Retinal pigment epithelial cell (primary cell): ENCODE data around the gene MRPS6.
A peak's percentile ranks its signal among the peaks of the same experiment; 100 is the strongest.

Source experiments
- DNase-seq: peaks from one replicate; pipeline ENCODE4 v3.0.0-alpha.2; 2010; ENCODE audit warnings: low read depth
- H3K4me3 ChIP-seq: 2 replicates; pipeline ENCODE4 v1.5.1; 2011; ENCODE audit warnings: mild to moderate bottlenecking, low read length, control low read depth, moderate library complexity
- CTCF ChIP-seq: conservative IDR thresholded peaks from 2 replicates; pipeline ENCODE4 v1.5.1; 2011; ENCODE audit warnings: low read depth, low read length, control low read depth, inconsistent platforms

MRPS6 gene

GRCh38 chr21:34046917-34047316 is 26.5 kb upstream of the MRPS6 start:
- TF ChIP-seq CTCF = no peak
- no peak overlapping the region for H3K4me3 ChIP-seq
- DNase-seq = no peak

- TF ChIP-seq CTCF = no peak
- H3K4me3 ChIP-seq = no peak overlapping the region
- no peak for DNase-seq
Observed at GRCh38 chr21:34047835-34048234, 25.5 kb upstream of the MRPS6 start.

GRCh38 chr21:34052171-34052570 is 21.2 kb upstream of the MRPS6 start:
- TF ChIP-seq CTCF = no peak
- no peak for DNase-seq

GRCh38 chr21:34054259-34054658 is 19.1 kb upstream of the MRPS6 start:
- TF ChIP-seq CTCF = no peak
- H3K4me3 ChIP-seq = no peak overlapping the region
- no peak for DNase-seq

More at GRCh38 chr21:34052171-34052570, 21.2 kb upstream of the MRPS6 start:
- no peak overlapping the region for H3K4me3 ChIP-seq

GRCh38 chr21:34055615-34056014 is 17.8 kb upstream of the MRPS6 start:
- DNase-seq = no peak
- no peak overlapping the region for H3K4me3 ChIP-seq
- no peak for TF ChIP-seq CTCF

- no peak for DNase-seq
- H3K4me3 ChIP-seq = no peak overlapping the region
- no peak for TF ChIP-seq CTCF
Observed at GRCh38 chr21:34061983-34062382, 11.4 kb upstream of the MRPS6 start.

GRCh38 chr21:34065027-34065426 is 8.4 kb upstream of the MRPS6 start:
- DNase-seq = peak; percentile 73

More at GRCh38 chr21:34065027-34065426, 8.4 kb upstream of the MRPS6 start:
- H3K4me3 ChIP-seq = no peak overlapping the region
- TF ChIP-seq CTCF = no peak
